H9 (cell line): ENCODE measurements around the gene PES1. TPM values are rescaled to one million over a fixed set of nuclear protein-coding genes. Genes with fewer than 3 reads are reported as not detected.

Experiments used
- DNase-seq: peaks from one replicate; pipeline ENCODE4 v3.0.0-alpha.2; 2017
- H2AFZ ChIP-seq: one replicate; pipeline ENCODE4 v1.6.1; 2013; ENCODE audit warnings: mild to moderate bottlenecking, low read length, control low read depth, moderate library complexity
- H2AK5ac ChIP-seq: 2 replicates; pipeline ENCODE4 v1.6.1; 2013; ENCODE audit warnings: low read length, control low read depth, mixed read lengths; ENCODE audit not compliant: insufficient read length
- H2BK120ac ChIP-seq: one replicate; pipeline ENCODE4 v1.6.1; 2013; ENCODE audit warnings: low read depth, mild to moderate bottlenecking, low read length, control low read depth, inconsistent platforms; ENCODE audit not compliant: poor library complexity, severe bottlenecking
- H2BK12ac ChIP-seq: 2 replicates; pipeline ENCODE4 v1.6.1; 2013; ENCODE audit warnings: low read length, control low read depth, mixed read lengths, low read depth; ENCODE audit not compliant: insufficient read length
- H2BK15ac ChIP-seq: 2 replicates; pipeline ENCODE4 v1.6.1; 2013; ENCODE audit warnings: low read depth, low read length, control low read depth
- H2BK20ac ChIP-seq: one replicate; pipeline ENCODE4 v1.6.1; 2013; ENCODE audit warnings: low read depth, mild to moderate bottlenecking, low read length, control low read depth, inconsistent platforms; ENCODE audit not compliant: poor library complexity, severe bottlenecking
- H2BK5ac ChIP-seq: 2 replicates; pipeline ENCODE4 v1.6.1; 2013; ENCODE audit warnings: low read length, control low read depth, mixed read lengths; ENCODE audit not compliant: insufficient read length
- H3K14ac ChIP-seq: 2 replicates; pipeline ENCODE4 v1.6.1; 2013; ENCODE audit warnings: low read length, control low read depth; ENCODE audit not compliant: insufficient read depth
- H3K18ac ChIP-seq: 2 replicates; pipeline ENCODE4 v1.6.1; 2013; ENCODE audit warnings: low read depth, mild to moderate bottlenecking, mixed read lengths, low read length, control low read depth; ENCODE audit not compliant: insufficient read length
- H3K23ac ChIP-seq: 2 replicates; pipeline ENCODE4 v1.6.1; 2013; ENCODE audit warnings: low read length, control low read depth, mixed read lengths, low read depth; ENCODE audit not compliant: insufficient read length
- H3K23me2 ChIP-seq: 2 replicates; pipeline ENCODE4 v1.6.1; 2013; ENCODE audit warnings: low read depth, mild to moderate bottlenecking, mixed read lengths, low read length, control low read depth; ENCODE audit not compliant: insufficient read length, poor library complexity, severe bottlenecking
- H3K27ac ChIP-seq: 2 replicates; pipeline ENCODE4 v1.5.1; 2013; ENCODE audit warnings: low read length, control low read depth, mixed read lengths, low read depth; ENCODE audit not compliant: insufficient read length
- H3K27me3 ChIP-seq: 2 replicates; pipeline ENCODE4 v1.6.1; 2013; ENCODE audit warnings: low read length, control low read depth, inconsistent platforms; ENCODE audit not compliant: insufficient read depth
- H3K4ac ChIP-seq: 2 replicates; pipeline ENCODE4 v1.6.1; 2013; ENCODE audit warnings: low read depth, mild to moderate bottlenecking, control low read depth, inconsistent platforms, low read length, moderate library complexity
- H3K4me1 ChIP-seq: 2 replicates; pipeline ENCODE4 v1.6.1; 2013; ENCODE audit warnings: low read length, control low read depth, inconsistent platforms; ENCODE audit not compliant: insufficient read depth
- H3K4me2 ChIP-seq: 2 replicates; pipeline ENCODE4 v1.6.1; 2013; ENCODE audit warnings: low read length, control low read depth, mixed read lengths; ENCODE audit not compliant: insufficient read length, insufficient read depth
- H3K56ac ChIP-seq: 2 replicates; pipeline ENCODE4 v1.6.1; 2013; ENCODE audit warnings: low read depth, mild to moderate bottlenecking, mixed read lengths, low read length, control low read depth; ENCODE audit not compliant: insufficient read length
- H3K79me1 ChIP-seq: 2 replicates; pipeline ENCODE4 v1.6.1; 2013; ENCODE audit warnings: low read depth, mild to moderate bottlenecking, moderate library complexity, low read length, control low read depth, inconsistent platforms; ENCODE audit not compliant: insufficient read depth, poor library complexity, severe bottlenecking
- H3K79me2 ChIP-seq: 2 replicates; pipeline ENCODE4 v1.6.1; 2013; ENCODE audit warnings: low read length, control low read depth, inconsistent platforms; ENCODE audit not compliant: insufficient read depth
- H3K9ac ChIP-seq: 2 replicates; pipeline ENCODE4 v1.6.1; 2013; ENCODE audit warnings: low read length, control low read depth, mixed read lengths; ENCODE audit not compliant: insufficient read length; ENCODE audit errors: extremely low read depth
- H3K9me3 ChIP-seq: one replicate; pipeline ENCODE4 v1.6.1; 2013; ENCODE audit warnings: low read depth, low read length, inconsistent platforms; ENCODE audit not compliant: control insufficient read depth
- H3T11ph ChIP-seq: one replicate; pipeline ENCODE4 v1.6.1; 2013; ENCODE audit warnings: mild to moderate bottlenecking, low read length, control low read depth, inconsistent platforms
- H4K20me1 ChIP-seq: one replicate; pipeline ENCODE4 v1.6.1; 2013; ENCODE audit not compliant: control insufficient read depth, insufficient read length, insufficient read depth
- H4K5ac ChIP-seq: 2 replicates; pipeline ENCODE4 v1.6.1; 2013; ENCODE audit warnings: low read depth, mild to moderate bottlenecking, mixed read lengths, low read length, control low read depth; ENCODE audit not compliant: insufficient read length
- H4K8ac ChIP-seq: replicated peaks from 2 replicates; pipeline ENCODE4 v1.6.1; 2013; ENCODE audit warnings: low read length, control low read depth, mixed read lengths, low read depth; ENCODE audit not compliant: insufficient read length
- H4K91ac ChIP-seq: 2 replicates; pipeline ENCODE4 v1.6.1; 2013; ENCODE audit warnings: low read depth, mild to moderate bottlenecking, moderate library complexity, mixed read lengths, low read length, control low read depth; ENCODE audit not compliant: insufficient read length
- H3K27ac Mint-ChIP-seq, 3 experiments: 2 replicates in 2 of 3; 3 replicates in 1 of 3; pipeline ENCODE4 v1.8.0; 2020 to 2021; ENCODE audit warnings: mixed read lengths in 3 of 3, mild to moderate bottlenecking in 1 of 3, moderate library complexity in 1 of 3
- H3K27me3 Mint-ChIP-seq: 2 replicates; pipeline ENCODE4 v1.8.0; 2021; ENCODE audit warnings: low read depth, mild to moderate bottlenecking, moderate library complexity, mixed read lengths
- H3K36me3 Mint-ChIP-seq, 3 experiments: 2 replicates in 2 of 3; 3 replicates in 1 of 3; pipeline ENCODE4 v1.8.0; 2020 to 2021; ENCODE audit warnings: low read depth in 3 of 3, mixed read lengths in 3 of 3; ENCODE audit not compliant: insufficient read depth in 1 of 3
- H3K4me1 Mint-ChIP-seq, 2 experiments: 2 replicates each; pipeline ENCODE4 v1.8.0; 2020; ENCODE audit warnings: mixed read lengths in 2 of 2
- H3K4me3 Mint-ChIP-seq, 2 experiments: 2 replicates in 1 of 2; 3 replicates in 1 of 2; pipeline ENCODE4 v1.8.0; 2020 to 2021; ENCODE audit warnings: mild to moderate bottlenecking in 2 of 2, mixed read lengths in 2 of 2, moderate library complexity in 1 of 2
- H3K9me3 Mint-ChIP-seq, 2 experiments: 2 replicates in 1 of 2; 3 replicates in 1 of 2; pipeline ENCODE4 v1.8.0; 2020; ENCODE audit warnings: mild to moderate bottlenecking in 2 of 2, mixed read lengths in 2 of 2, moderate library complexity in 1 of 2
- CTCF ChIP-seq: fragments of 200-600 bp; sonication (generic); conservative IDR thresholded peaks from 3 replicates; pipeline ENCODE4 v1.8.0; 2021; ENCODE audit warnings: antibody characterized with exemption, mild to moderate bottlenecking
- WGBS: extraction: QIAGEN DNeasy Blood & Tissue Kit; methylation state at CpG from one replicate; pipeline ENCODE4 v1.1.7; 2013; ENCODE audit warnings: missing lambda C conversion rate, low lambda C conversion rate, mixed read lengths; ENCODE audit not compliant: insufficient read length; ENCODE audit errors: extremely low coverage; 5-methylcytosine and 5-hydroxymethylcytosine counted together
- total RNA-seq: library from RNA; stranded (reverse); gene quantifications from 2 replicates; pipeline ENCODE4 v1.2.1, GENCODE V29; 2021

The PES1 gene
- total RNA-seq, 1 experiment from 2014 or later = 133 TPM

- Histone ChIP-seq H3K9me3 (no peaks in the 10 kb centered on the region), H3K23me2 (no peaks in the 10 kb centered on the region), H3K14ac (no peak overlapping the region), H3K18ac (no peak overlapping the region), H3K27ac (no peak overlapping the region), H4K20me1 (no peaks in the 10 kb centered on the region), H3K4ac (no peak overlapping the region), H2BK20ac (no peak overlapping the region), H4K5ac (no peak overlapping the region), H3K4me1 (no peaks in the 10 kb centered on the region), H3K79me2 (no peaks in the 10 kb centered on the region), H4K8ac (no peak overlapping the region), H2BK15ac (no peak overlapping the region), H3K79me1 (no peaks in the 10 kb centered on the region), H2AK5ac (no peak overlapping the region), H4K91ac (no peak overlapping the region), H2BK120ac (no peak overlapping the region), H3K56ac (no peak overlapping the region), H2BK12ac (no peak overlapping the region), H3K9ac (no peak overlapping the region), H3K27me3 (no peaks in the 10 kb centered on the region), H3K23ac (no peak overlapping the region), H2BK5ac (no peak overlapping the region), H3K4me2 (no peak overlapping the region), H3T11ph (no peak overlapping the region), H2AFZ (no peak overlapping the region)
- WGBS = no CpG with 5 or more reads among the region's 6 CpGs
- Mint-ChIP-seq H3K9me3 (no peaks in the 10 kb centered on the region), H3K4me1 (peaks cover 26 to 33% of the 10 kb centered on the region in 2 experiments), H3K36me3 (peaks cover 0 to 6% (median 0%) of the 10 kb centered on the region in 3 experiments; a peak in 3 of 7 replicates), H3K4me3 (no peak overlapping the region), H3K27me3 (no peaks in the 10 kb centered on the region), H3K27ac (peak overlapping the region in 1 of 3 experiments; percentile 82; a peak in 3 of 7 replicates)
- DNase-seq = no peak
- TF ChIP-seq CTCF = no peak
Measured at GRCh38 chr22:30559889-30560288, 31.8 kb downstream of the PES1 start.
